Nucleus accumbens (tissue), 56 donors: ENCODE results near the gene GTPBP1.

ENCODE experiments used
- DNase-seq, 56 donors: peaks; one replicate each; lab custom pipeline; 2025; lab: John Stamatoyannopoulos, UW

Gene GTPBP1

GRCh38 chr22:38755911-38756532 lies 50.3 kb downstream of the GTPBP1 start, which contains the start of gene SUN2:
Gene SUN2, minus strand, starts transcription at chr22:38755998. Its CDS starts 3,370 bp downstream, at chr22:38752628.
- DNase-seq = peak; percentile 33 to 98 (median 92)

- DNase-seq = peak in 3 of 56 donors; percentile 17 to 32 (median 17)
These were observed 51.1 kb downstream of the GTPBP1 start for GRCh38 chr22:38756711-38757463.

DNA sequence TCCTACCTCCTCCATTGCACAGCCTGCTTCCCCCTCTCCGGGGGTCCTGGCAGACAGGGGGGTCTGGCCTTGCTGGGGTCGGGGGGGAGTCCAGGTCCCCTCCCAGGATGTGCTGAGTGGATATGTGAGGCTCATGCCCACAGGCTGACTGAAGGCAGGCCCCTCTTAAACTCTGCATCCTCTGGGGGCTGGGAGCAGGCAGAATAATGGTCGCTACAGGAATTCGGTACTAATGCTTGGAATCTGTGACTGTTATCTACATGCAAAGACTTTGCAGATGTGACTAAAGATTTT lies 51.7 kb downstream of the GTPBP1 start:
- no peak for DNase-seq

- peak in 6 of 56 donors; percentile 11 to 35 (median 19) for DNase-seq
These were observed 52.7 kb downstream of the GTPBP1 start for GRCh38 chr22:38758276-38758945.

- DNase-seq = no peak
These were observed 53.3 kb downstream of the GTPBP1 start for GRCh38 chr22:38759005-38759404.

DNA sequence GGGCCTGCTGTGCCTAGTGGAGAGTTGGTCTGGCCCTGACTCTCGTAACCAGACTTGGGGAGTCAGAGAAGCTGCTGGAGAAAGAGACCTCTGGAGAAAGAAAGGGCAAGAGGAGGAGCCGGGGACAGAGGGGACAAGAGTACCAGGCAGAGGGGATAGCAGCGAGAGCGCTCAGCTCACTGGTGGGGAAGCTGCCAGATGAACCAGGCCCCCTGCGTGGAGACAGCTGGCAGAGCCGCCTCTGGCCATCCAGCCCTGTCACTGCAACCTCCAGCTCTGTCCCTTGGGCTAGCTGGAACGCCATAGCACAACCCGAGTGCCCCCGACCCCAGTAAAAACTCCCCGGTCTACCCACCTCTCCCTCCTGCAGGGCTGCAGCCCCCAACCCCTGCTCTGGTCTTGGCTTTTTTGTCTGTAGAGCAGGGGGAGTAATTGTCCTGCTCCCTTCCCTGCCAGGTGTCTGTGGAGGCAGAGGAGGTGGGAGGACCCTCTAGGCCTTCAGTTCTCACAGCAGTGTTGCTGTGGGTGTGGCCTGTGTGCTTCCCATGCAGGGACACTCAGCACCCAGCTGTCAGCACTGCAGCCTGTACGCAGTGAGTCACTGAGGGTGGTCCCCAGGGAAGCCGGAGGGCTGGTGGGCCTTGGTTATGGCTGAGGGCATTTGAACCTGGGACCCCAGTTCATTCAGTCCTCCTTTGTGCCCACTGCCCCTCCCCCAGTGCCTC lies 54.9 kb downstream of the GTPBP1 start:
- DNase-seq = peak in 27 of 56 donors; percentile 14 to 59 (median 36)

GRCh38 chr22:38761202-38762162 lies 55.7 kb downstream of the GTPBP1 start:
- no peak for DNase-seq

DNA sequence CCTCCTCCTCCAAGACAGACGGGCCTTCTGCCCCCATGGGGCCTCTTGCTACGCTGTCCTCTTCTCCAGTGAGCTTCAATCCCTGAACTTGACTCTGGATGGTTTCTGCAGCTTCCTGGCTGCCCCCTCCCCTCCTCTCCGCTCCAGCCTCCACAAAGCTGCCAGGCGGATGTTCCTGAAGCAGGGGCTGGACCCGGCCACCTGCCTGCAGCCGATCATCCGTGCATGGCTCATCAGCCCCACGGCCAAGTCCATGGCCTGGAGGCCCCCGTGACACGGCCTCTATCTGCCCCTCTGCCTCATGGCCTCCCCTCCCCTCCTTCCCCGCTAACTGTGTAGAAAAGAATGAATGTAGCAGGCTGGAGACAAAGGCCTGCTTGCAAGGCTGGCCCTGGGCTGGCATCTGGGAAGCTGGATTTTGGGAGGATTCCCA lies 56.8 kb downstream of the GTPBP1 start:
- peak in 18 of 56 donors; percentile 25 to 51 (median 38) for DNase-seq

GRCh38 chr22:38766076-38766777 lies 60.5 kb downstream of the GTPBP1 start:
- peak in 47 of 56 donors; percentile 16 to 84 (median 47) for DNase-seq

DNA sequence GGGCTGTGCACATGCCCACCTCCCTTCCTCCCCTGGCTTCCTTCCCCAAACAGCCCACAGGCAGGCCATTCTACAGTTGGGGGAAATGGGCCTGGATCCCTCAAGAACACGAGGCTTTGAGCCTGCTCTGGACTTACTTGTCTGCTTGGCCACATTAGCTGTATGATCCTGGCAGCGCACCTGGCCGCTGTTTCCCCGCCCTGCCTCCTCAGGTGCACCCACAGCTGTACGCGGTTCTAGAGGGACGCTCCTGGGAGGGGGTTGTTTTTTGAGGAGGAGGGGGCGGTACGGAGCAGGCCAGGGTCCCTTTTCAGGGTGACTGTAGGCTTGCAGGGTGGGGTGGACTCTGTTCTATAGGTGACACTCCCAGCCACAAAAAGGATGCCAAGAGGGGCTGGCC lies 61.6 kb downstream of the GTPBP1 start:
- no peak for DNase-seq

- no peak for DNase-seq
These were observed 62.3 kb downstream of the GTPBP1 start for GRCh38 chr22:38768036-38768435.

- no peak for DNase-seq
These were observed 64.7 kb downstream of the GTPBP1 start for GRCh38 chr22:38770257-38770949.

- DNase-seq = no peak
These were observed 66.8 kb downstream of the GTPBP1 start for GRCh38 chr22:38772623-38772873.

DNA sequence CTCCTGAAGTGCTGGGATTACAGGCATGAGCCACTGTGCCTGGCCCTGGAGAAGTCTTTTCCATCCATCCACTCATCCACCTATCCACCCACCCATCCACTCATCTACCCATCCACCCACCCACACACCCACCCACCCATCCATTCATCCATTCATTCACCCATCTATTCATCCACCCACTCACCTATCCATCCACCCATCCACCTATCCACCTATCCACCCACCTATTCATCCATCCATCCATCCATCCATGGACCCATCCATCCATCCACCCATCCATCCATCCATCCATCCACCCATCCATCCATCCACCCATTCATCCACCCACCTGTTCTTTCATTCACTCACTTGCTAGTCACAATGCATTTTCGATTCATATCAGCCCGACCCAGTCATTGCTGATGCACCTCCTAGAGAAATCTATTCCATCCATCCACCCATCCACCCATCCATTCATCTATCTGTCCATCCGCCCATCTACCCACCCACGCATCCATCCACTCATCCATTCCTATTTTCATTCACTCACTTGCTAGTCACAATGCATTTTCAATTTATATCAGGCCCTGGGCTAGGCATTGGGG lies 67.7 kb downstream of the GTPBP1 start:
- DNase-seq = no peak

- peak in 14 of 56 donors; percentile 18 to 59 (median 24) for DNase-seq
These were observed 68.9 kb downstream of the GTPBP1 start for GRCh38 chr22:38774496-38775166.

DNA sequence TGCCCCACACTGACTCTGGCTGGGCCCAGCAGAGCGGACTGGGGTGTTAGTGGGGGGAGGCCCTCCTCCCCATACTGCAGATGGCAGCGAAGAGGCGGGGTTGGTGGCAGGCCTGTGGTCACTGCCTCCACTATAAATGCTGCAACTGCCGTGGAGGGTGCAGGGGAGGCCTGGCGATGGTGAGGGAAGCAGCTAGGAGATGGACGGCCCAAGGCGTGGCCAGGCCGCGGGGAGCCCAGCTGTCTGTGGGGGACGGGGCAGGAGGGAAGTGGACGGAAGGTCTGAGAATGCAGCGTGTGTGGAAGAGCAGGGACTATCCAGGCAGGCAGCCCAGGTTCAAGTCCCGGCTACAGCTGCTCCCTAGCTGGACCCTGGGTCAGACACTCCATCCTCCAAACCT lies 69.9 kb downstream of the GTPBP1 start:
- DNase-seq = no peak

DNA sequence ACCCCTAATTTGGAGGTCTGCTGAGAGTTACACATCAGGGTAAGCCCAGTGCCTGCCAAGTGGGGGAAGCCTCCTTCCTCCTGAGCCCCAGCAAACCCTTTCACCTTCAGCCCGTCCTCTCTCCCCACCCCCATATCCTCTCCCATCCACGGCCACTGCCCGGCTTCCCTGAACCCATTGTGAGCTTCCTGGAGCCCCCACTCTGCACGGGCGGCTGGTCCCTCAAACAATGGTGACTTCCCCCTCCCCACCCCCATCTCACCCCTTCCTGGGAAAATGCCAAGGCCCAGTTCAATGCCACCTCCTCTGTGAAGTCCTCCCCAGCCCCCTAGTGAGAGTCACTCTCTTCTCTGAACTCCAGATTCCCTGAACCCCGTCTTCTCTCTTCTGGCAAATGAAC lies 70.3 kb downstream of the GTPBP1 start:
- DNase-seq = no peak
